ENCODE data around the gene SMIM43. TPM values are rescaled to one million over a fixed set of nuclear protein-coding genes. Genes with fewer than 3 reads are reported as not detected.
"Not testable (repeated sequence)": the region's sequence is repeated elsewhere in the genome, so short reads cannot be mapped to it uniquely, and the experiment has no call there.

The SMIM43 gene
- total RNA-seq, 4 donors from 2014 or later: 0.24 to 0.37 TPM; not detected in 2

- DNase-seq (ENCODE audit: low spot score): no peak
- ATAC-seq (ENCODE audit: low FRiP score): no peak
- no peak for TF ChIP-seq CTCF (IDR thresholded peaks at IDR 0.05)
These were observed 4.4 kb upstream of the SMIM43 start for GRCh38 chr4:121769341-121769740.

GRCh38 chr4:121767166-121767565, 2.2 kb upstream of the SMIM43 start:
- ATAC-seq (ENCODE audit: low FRiP score) (no peak), DNase-seq (ENCODE audit: low spot score) (no peak)
- TF ChIP-seq CTCF (IDR thresholded peaks at IDR 0.05): no peak

GRCh38 chr4:121765971-121766538, 1.1 kb upstream of the SMIM43 start:
- no peak for ATAC-seq (ENCODE audit: low FRiP score)
- no peak for DNase-seq (ENCODE audit: low spot score)
- TF ChIP-seq CTCF (IDR thresholded peaks at IDR 0.05): no peak

- no peak for TF ChIP-seq CTCF (IDR thresholded peaks at IDR 0.05)
- DNase-seq (ENCODE audit: low spot score): no peak
- no peak for ATAC-seq (ENCODE audit: low FRiP score)
These were observed 373 bp upstream of the SMIM43 start for GRCh38 chr4:121765368-121765705.

- ATAC-seq (ENCODE audit: low FRiP score) (no peak), DNase-seq (ENCODE audit: low spot score) (no peak)
- no peak for TF ChIP-seq CTCF (IDR thresholded peaks at IDR 0.05)
These were observed 662 bp downstream of the SMIM43 start for GRCh38 chr4:121764303-121764701.

GRCh38 chr4:121760205-121760604, 4.8 kb downstream of the SMIM43 start:
- DNase-seq (ENCODE audit: low spot score) (no peak), ATAC-seq (ENCODE audit: low FRiP score) (no peak)
- TF ChIP-seq CTCF (IDR thresholded peaks at IDR 0.05): no peak

GRCh38 chr4:121758925-121759568, 5.9 kb downstream of the SMIM43 start:
- DNase-seq (ENCODE audit: low spot score) (no peak), ATAC-seq (ENCODE audit: low FRiP score) (no peak)
- TF ChIP-seq CTCF (IDR thresholded peaks at IDR 0.05): no peak

- ATAC-seq (ENCODE audit: low FRiP score); DNase-seq (ENCODE audit: low spot score): not testable (repeated sequence)
These were observed 12.8 kb downstream of the SMIM43 start for GRCh38 chr4:121752142-121752541.

All from omental fat pad (tissue), 4 donors.